ENCODE results near the gene FAM43A.

FAM43A gene

GRCh38 chr3:194685718-194686413 lies at the start of gene FAM43A:
TSS of gene FAM43A (plus strand) at chr3:194685883. CDS start at chr3:194686827, 944 bp downstream.
- DNase-seq, result peak; percentile 74 to 77

- DNase-seq, result no peak
Measured at GRCh38 chr3:194637066-194637465, 48.6 kb upstream of the FAM43A start.

- DNase-seq, result no peak
Measured at GRCh38 chr3:194637541-194638400, 47.9 kb upstream of the FAM43A start.

GRCh38 chr3:194638991-194639605 lies 46.6 kb upstream of the FAM43A start:
- DNase-seq, result no peak

GRCh38 chr3:194640829-194641228 lies 44.9 kb upstream of the FAM43A start:
- DNase-seq, result peak; percentile 13 to 27

GRCh38 chr3:194642769-194643168 lies 42.9 kb upstream of the FAM43A start:
- no peak for DNase-seq

GRCh38 chr3:194647747-194648146 lies 37.9 kb upstream of the FAM43A start:
- no peak for DNase-seq

- DNase-seq, result no peak
Measured at GRCh38 chr3:194654443-194654842, 31.2 kb upstream of the FAM43A start.

GRCh38 chr3:194657439-194657838 lies 28.2 kb upstream of the FAM43A start:
- no peak for DNase-seq

- no peak for DNase-seq
Measured at GRCh38 chr3:194658477-194659242, 27.0 kb upstream of the FAM43A start.

GRCh38 chr3:194659778-194660177 lies 25.9 kb upstream of the FAM43A start:
- no peak for DNase-seq

GRCh38 chr3:194661374-194661773 lies 24.3 kb upstream of the FAM43A start:
- no peak for DNase-seq

GRCh38 chr3:194661946-194662345 lies 23.7 kb upstream of the FAM43A start:
- DNase-seq, result no peak

GRCh38 chr3:194664857-194665256 lies 20.8 kb upstream of the FAM43A start:
- DNase-seq, result no peak

GRCh38 chr3:194667363-194667762 lies 18.3 kb upstream of the FAM43A start:
- no peak for DNase-seq

- DNase-seq, result no peak
Measured at GRCh38 chr3:194671511-194671899, 14.2 kb upstream of the FAM43A start.

- DNase-seq, result peak; percentile 80 to 85
Measured at GRCh38 chr3:194671900-194672808, 13.5 kb upstream of the FAM43A start, which contains the start of gene LSG1. TSS of gene LSG1 (minus strand) at chr3:194672191. CDS start at chr3:194672162, 29 bp downstream.

GRCh38 chr3:194672876-194673275 lies 12.8 kb upstream of the FAM43A start:
- DNase-seq, result no peak

GRCh38 chr3:194673761-194674160 lies 11.9 kb upstream of the FAM43A start:
- DNase-seq, result no peak

GRCh38 chr3:194675081-194675640 lies 10.5 kb upstream of the FAM43A start:
- peak; percentile 52 to 68 for DNase-seq

GRCh38 chr3:194675680-194676079 lies 10.0 kb upstream of the FAM43A start:
- DNase-seq, result peak in 1 of 2 donors; percentile 9

All from stimulated activated CD4-positive, alpha-beta T cell treated with anti-CD3 and anti-CD28 coated beads, Interleukin-2, amount 100 ng/mL, for 48 hours (primary cell).